ENCODE data around the gene DMBT1. TPM values are rescaled to one million over a fixed set of nuclear protein-coding genes. Genes with fewer than 3 reads are reported as not detected.

Gene DMBT1
- total RNA-seq (2014; rRNA removed; shearing (Covaris generic); ENCODE audit: low replicate concordance) = not detected in 2 replicates

GRCh38 chr10:122560279-122560804 is at the start of gene DMBT1:
TSS of gene DMBT1 (plus strand) at chr10:122560754. CDS start at chr10:122560771, 17 bp downstream.
- DNase-seq (ENCODE audit: low read depth) = no peak
- in situ Hi-C loops (cut with HindIII; ENCODE audit: low pct_unique_long_range_greater_than_20kb, low sequenced_read_pairs) = no loop called here

GRCh38 chr10:122513053-122513452 is 47.5 kb upstream of the DMBT1 start:
- in situ Hi-C loops (cut with HindIII; ENCODE audit: low pct_unique_long_range_greater_than_20kb, low sequenced_read_pairs) = no loop called here
- DNase-seq (ENCODE audit: low read depth) = no peak

GRCh38 chr10:122514045-122514840 is 46.3 kb upstream of the DMBT1 start:
- no peak for DNase-seq (ENCODE audit: low read depth)
- in situ Hi-C loops (cut with HindIII; ENCODE audit: low pct_unique_long_range_greater_than_20kb, low sequenced_read_pairs) = no loop called here

- no peak for DNase-seq (ENCODE audit: low read depth)
These were observed 45.5 kb upstream of the DMBT1 start for GRCh38 chr10:122515022-122515424.

GRCh38 chr10:122515588-122516231 is 44.8 kb upstream of the DMBT1 start:
- no peak for DNase-seq (ENCODE audit: low read depth)
- in situ Hi-C loops (cut with HindIII; ENCODE audit: low pct_unique_long_range_greater_than_20kb, low sequenced_read_pairs) = no loop called here

More at GRCh38 chr10:122515022-122515424, 45.5 kb upstream of the DMBT1 start:
- in situ Hi-C loops (cut with HindIII; ENCODE audit: low pct_unique_long_range_greater_than_20kb, low sequenced_read_pairs) = no loop called here

- in situ Hi-C loops (cut with HindIII; ENCODE audit: low pct_unique_long_range_greater_than_20kb, low sequenced_read_pairs) = no loop called here
- DNase-seq (ENCODE audit: low read depth) = no peak
These were observed 43.8 kb upstream of the DMBT1 start for GRCh38 chr10:122516734-122517133.

GRCh38 chr10:122519144-122519543 is 41.4 kb upstream of the DMBT1 start:
- no peak for DNase-seq (ENCODE audit: low read depth)
- in situ Hi-C loops (cut with HindIII; ENCODE audit: low pct_unique_long_range_greater_than_20kb, low sequenced_read_pairs) = no loop called here

GRCh38 chr10:122519873-122520272 is 40.7 kb upstream of the DMBT1 start:
- in situ Hi-C loops (cut with HindIII; ENCODE audit: low pct_unique_long_range_greater_than_20kb, low sequenced_read_pairs) = no loop called here
- DNase-seq (ENCODE audit: low read depth) = no peak

GRCh38 chr10:122521011-122521410 is 39.5 kb upstream of the DMBT1 start:
- in situ Hi-C loops (cut with HindIII; ENCODE audit: low pct_unique_long_range_greater_than_20kb, low sequenced_read_pairs) = no loop called here
- DNase-seq (ENCODE audit: low read depth) = no peak

GRCh38 chr10:122524811-122525210 is 35.7 kb upstream of the DMBT1 start:
- in situ Hi-C loops (cut with HindIII; ENCODE audit: low pct_unique_long_range_greater_than_20kb, low sequenced_read_pairs) = no loop called here
- DNase-seq (ENCODE audit: low read depth) = no peak

- DNase-seq (ENCODE audit: low read depth) = no peak
- in situ Hi-C loops (cut with HindIII; ENCODE audit: low pct_unique_long_range_greater_than_20kb, low sequenced_read_pairs) = no loop called here
These were observed 34.8 kb upstream of the DMBT1 start for GRCh38 chr10:122525788-122526187.

GRCh38 chr10:122526892-122527291 is 33.7 kb upstream of the DMBT1 start:
- no peak for DNase-seq (ENCODE audit: low read depth)
- in situ Hi-C loops (cut with HindIII; ENCODE audit: low pct_unique_long_range_greater_than_20kb, low sequenced_read_pairs) = no loop called here

- no peak for DNase-seq (ENCODE audit: low read depth)
- in situ Hi-C loops (cut with HindIII; ENCODE audit: low pct_unique_long_range_greater_than_20kb, low sequenced_read_pairs) = no loop called here
These were observed 30.4 kb upstream of the DMBT1 start for GRCh38 chr10:122530177-122530576.

- DNase-seq (ENCODE audit: low read depth) = no peak
- in situ Hi-C loops (cut with HindIII; ENCODE audit: low pct_unique_long_range_greater_than_20kb, low sequenced_read_pairs) = no loop called here
These were observed 29.3 kb upstream of the DMBT1 start for GRCh38 chr10:122531261-122531660.

GRCh38 chr10:122531939-122532338 is 28.6 kb upstream of the DMBT1 start:
- no peak for DNase-seq (ENCODE audit: low read depth)
- in situ Hi-C loops (cut with HindIII; ENCODE audit: low pct_unique_long_range_greater_than_20kb, low sequenced_read_pairs) = no loop called here

- DNase-seq (ENCODE audit: low read depth) = no peak
- in situ Hi-C loops (cut with HindIII; ENCODE audit: low pct_unique_long_range_greater_than_20kb, low sequenced_read_pairs) = no loop called here
These were observed 27.8 kb upstream of the DMBT1 start for GRCh38 chr10:122532601-122533296.

GRCh38 chr10:122537545-122537944 is 23.0 kb upstream of the DMBT1 start:
- no peak for DNase-seq (ENCODE audit: low read depth)

GRCh38 chr10:122541541-122542002 is 19.0 kb upstream of the DMBT1 start:
- in situ Hi-C loops (cut with HindIII; ENCODE audit: low pct_unique_long_range_greater_than_20kb, low sequenced_read_pairs) = no loop called here
- no peak for DNase-seq (ENCODE audit: low read depth)

More at GRCh38 chr10:122537545-122537944, 23.0 kb upstream of the DMBT1 start:
- in situ Hi-C loops (cut with HindIII; ENCODE audit: low pct_unique_long_range_greater_than_20kb, low sequenced_read_pairs) = no loop called here
